Heart left ventricle (tissue), 13 donors: ENCODE measurements around the gene TRDMT1.

ENCODE experiments used
- CTCF ChIP-seq, 12 donors: fragments of 200-600 bp; sonication (generic) in 4 of 12; IDR thresholded peaks; one replicate each; pipeline versions ENCODE4 v1.5.0 to v1.8.0; 2018 to 2022; ENCODE audit warnings: antibody characterized with exemption in 12 of 12, mild to moderate bottlenecking in 5 of 12
- POLR2A ChIP-seq, 2 donors: fragments of 450-650 bp; IDR thresholded peaks; one replicate each; pipeline ENCODE4 v1.6.1; 2017; ENCODE audit warnings: antibody characterized with exemption in 2 of 2, mild to moderate bottlenecking in 2 of 2, moderate library complexity in 2 of 2
- donor health status: ischemic (EF 13 %, LVEDD 7.1; RV severe dilation, severe dysfunction).
- donor health status: DM: no; HTN: yes; CAD: no.
- donor health status: DM: no; HTN: no; CAD: no.
- donor health status: ischemic (EF 25% LVEDD 6.9; RV normal size, moderate dysfunction).
- donor health status: ischemic (EF 25% LVEDD 5.7; RV mildly dilated, moderate dysfunction).
- donor health status: ischemic (EF 35%, LVEDD 5.7; RV mildly dilated, moderate dysfunction).
- donor health status: nonischemic (EF 11% LVEDD 7.7; RV severe dilation, severe dysfunction).
- donor health status: DM: yes; HTN: yes; CAD: no.
- donor health status: PGD.
- donor health status: ischemic (EF 29% LVEDD 5.4; RV normal size, mild dysfunction).
- donor health status: nonischemic (EF 23%, LVEDD 6.1; RV moderate dilation, normal function).

- no peak for TF ChIP-seq CTCF (IDR thresholded peaks at IDR 0.05)
- no peak for TF ChIP-seq POLR2A (IDR thresholded peaks at IDR 0.05)
These were observed 30.9 kb upstream of the TRDMT1 start for GRCh38 chr10:17232276-17232960.
